Suprapubic skin (tissue), 4 donors: ENCODE measurements around the gene RASA1. TPM values are rescaled to one million over a fixed set of nuclear protein-coding genes. Genes with fewer than 3 reads are reported as not detected.

Experiments
- DNase-seq, 2 donors: peaks; one replicate each; pipeline ENCODE4 v3.0.0-alpha.2; 2019; ENCODE audit warnings: low spot score in 2 of 2
- H3K27ac ChIP-seq: fragments of 200-600 bp; sonication (generic); one replicate; pipeline ENCODE4 v1.5.1; 2019
- H3K27me3 ChIP-seq: fragments of 200-600 bp; sonication (generic); one replicate; pipeline ENCODE4 v1.5.1; 2019
- H3K36me3 ChIP-seq: fragments of 200-600 bp; sonication (generic); one replicate; pipeline ENCODE4 v1.5.1; 2019
- H3K4me1 ChIP-seq: fragments of 200-600 bp; sonication (generic); one replicate; pipeline ENCODE4 v1.5.1; 2019
- H3K4me3 ChIP-seq: fragments of 200-600 bp; sonication (generic); one replicate; pipeline ENCODE4 v1.5.1; 2019; ENCODE audit warnings: mild to moderate bottlenecking
- H3K9me3 ChIP-seq: fragments of 200-600 bp; sonication (generic); one replicate; pipeline ENCODE4 v1.5.1; 2019
- CTCF ChIP-seq, 2 donors: fragments of 200-600 bp in 1 of 2; fragments of 450-650 bp in 1 of 2; sonication (generic) in 1 of 2; IDR thresholded peaks; one replicate each; pipeline ENCODE4 v1.5.1; 2016 to 2019; ENCODE audit warnings: antibody characterized with exemption in 2 of 2, mild to moderate bottlenecking in 1 of 2, moderate library complexity in 1 of 2
- EP300 ChIP-seq: sonication (generic); formaldehyde crosslinking; IDR thresholded peaks from one replicate; pipeline ENCODE4 v1.6.1; 2017; ENCODE audit warnings: antibody characterized with exemption
- POLR2A ChIP-seq, 2 donors: fragments of 450-650 bp; IDR thresholded peaks; one replicate each; pipeline ENCODE4 v1.6.1; 2017; ENCODE audit warnings: antibody characterized with exemption in 2 of 2, mild to moderate bottlenecking in 2 of 2, moderate library complexity in 2 of 2
- POLR2AphosphoS5 ChIP-seq, 3 donors: sonication (generic); formaldehyde crosslinking; IDR thresholded peaks; one replicate each; pipeline ENCODE4 v1.6.1; 2017; ENCODE audit warnings: antibody characterized with exemption in 3 of 3
- WGBS: methylation state at CpG from one replicate; pipeline ENCODE4 v1.1.5; 2018; 5-methylcytosine and 5-hydroxymethylcytosine counted together
- total RNA-seq, 4 donors: library from RNA; depleted of rRNA; stranded (reverse); fragments of >200 nt; gene quantifications; one replicate each; pipeline ENCODE4 v1.1.0, GENCODE V29; 2016

RASA1 gene
- total RNA-seq, 4 donors from 2014 or later: 18.8 to 35.3 (median 26.6) TPM

GRCh38 chr5:87421307-87421706 lies 153.6 kb downstream of the RASA1 start:
- no peak overlapping the region for H3K27ac ChIP-seq
- no peak overlapping the region for H3K4me3 ChIP-seq
- no peaks in the 10 kb centered on the region for H3K27me3 ChIP-seq
- no peak for TF ChIP-seq POLR2A (IDR thresholded peaks at IDR 0.05)
- no peak for TF ChIP-seq POLR2AphosphoS5 (IDR thresholded peaks at IDR 0.05)
- no peak for TF ChIP-seq CTCF (IDR thresholded peaks at IDR 0.05)
- no peak for TF ChIP-seq EP300
- no peaks in the 10 kb centered on the region for H3K9me3 ChIP-seq
- no peaks in the 10 kb centered on the region for H3K4me1 ChIP-seq
- DNase-seq: no peak
- no peaks in the 10 kb centered on the region for H3K36me3 ChIP-seq

- Histone ChIP-seq H3K4me1 (no peaks in the 10 kb centered on the region), H3K4me3 (no peak overlapping the region), H3K27ac (no peak overlapping the region), H3K27me3 (no peaks in the 10 kb centered on the region), H3K36me3 (no peaks in the 10 kb centered on the region), H3K9me3 (no peaks in the 10 kb centered on the region)
- no peak for TF ChIP-seq EP300
- no peak for TF ChIP-seq CTCF (IDR thresholded peaks at IDR 0.05)
- TF ChIP-seq POLR2A (IDR thresholded peaks at IDR 0.05): no peak
- no peak for DNase-seq
- WGBS: 66% methylated on average over 1 of the region's 1 CpG
Observed at GRCh38 chr5:87423755-87424154, 156.1 kb downstream of the RASA1 start.

GRCh38 chr5:87430863-87431457 lies 163.3 kb downstream of the RASA1 start:
- Histone ChIP-seq H3K27ac (no peak overlapping the region), H3K4me3 (no peak overlapping the region)

GRCh38 chr5:87432460-87432859 lies 164.8 kb downstream of the RASA1 start:
- DNase-seq: no peak
- H3K9me3 ChIP-seq: no peaks in the 10 kb centered on the region
- no peaks in the 10 kb centered on the region for H3K4me1 ChIP-seq
- H3K27ac ChIP-seq: no peak overlapping the region
- no peaks in the 10 kb centered on the region for H3K27me3 ChIP-seq
- WGBS: 56% methylated on average over 2 of the region's 2 CpGs
- H3K4me3 ChIP-seq: no peak overlapping the region
- H3K36me3 ChIP-seq: no peaks in the 10 kb centered on the region
- no peak for TF ChIP-seq EP300
- TF ChIP-seq POLR2AphosphoS5 (IDR thresholded peaks at IDR 0.05): no peak
- TF ChIP-seq CTCF (IDR thresholded peaks at IDR 0.05): no peak
- TF ChIP-seq POLR2A (IDR thresholded peaks at IDR 0.05): no peak

More at GRCh38 chr5:87430863-87431457, 163.3 kb downstream of the RASA1 start:
- Histone ChIP-seq H3K4me1 (no peaks in the 10 kb centered on the region), H3K9me3 (no peaks in the 10 kb centered on the region), H3K27me3 (no peaks in the 10 kb centered on the region), H3K36me3 (no peaks in the 10 kb centered on the region)
- no peak for DNase-seq
- TF ChIP-seq POLR2A (IDR thresholded peaks at IDR 0.05) (no peak), CTCF (IDR thresholded peaks at IDR 0.05) (no peak), EP300 (no peak), POLR2AphosphoS5 (IDR thresholded peaks at IDR 0.05) (no peak)

- TF ChIP-seq CTCF (IDR thresholded peaks at IDR 0.05): no peak
- no peak for TF ChIP-seq EP300
- no peak for TF ChIP-seq POLR2AphosphoS5 (IDR thresholded peaks at IDR 0.05)
- no peak for TF ChIP-seq POLR2A (IDR thresholded peaks at IDR 0.05)
- 84% methylated on average over 1 of the region's 1 CpG for WGBS
- H3K27ac ChIP-seq: no peak overlapping the region
- no peaks in the 10 kb centered on the region for H3K27me3 ChIP-seq
- H3K4me1 ChIP-seq: no peaks in the 10 kb centered on the region
- no peaks in the 10 kb centered on the region for H3K36me3 ChIP-seq
- no peak for DNase-seq
- H3K9me3 ChIP-seq: no peaks in the 10 kb centered on the region
- H3K4me3 ChIP-seq: no peak overlapping the region
Observed at GRCh38 chr5:87433945-87434344, 166.3 kb downstream of the RASA1 start.
